Measurements from ENCODE around the gene APBA2.

DNA sequence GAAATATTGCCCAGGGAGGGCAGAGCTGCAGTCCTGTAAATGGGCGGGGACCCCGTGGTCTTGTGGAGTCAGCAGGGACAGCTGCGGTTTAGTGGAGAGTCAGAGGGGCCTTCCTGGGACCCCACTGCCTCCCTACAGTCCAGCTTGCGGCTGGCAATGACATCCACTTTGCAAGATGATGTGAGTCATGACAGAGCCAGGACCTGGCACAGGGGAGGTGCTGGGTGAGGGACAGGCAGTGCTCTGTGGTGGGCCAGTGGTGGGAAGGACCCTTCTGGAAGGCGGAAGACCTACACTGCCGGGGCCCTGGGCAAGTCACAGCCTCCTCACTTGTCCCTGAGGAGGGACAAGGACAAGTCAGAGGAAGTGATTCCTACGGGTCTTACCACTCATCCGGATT lies 17.8 kb downstream of the APBA2 start:
- TF ChIP-seq, protein P1, sequence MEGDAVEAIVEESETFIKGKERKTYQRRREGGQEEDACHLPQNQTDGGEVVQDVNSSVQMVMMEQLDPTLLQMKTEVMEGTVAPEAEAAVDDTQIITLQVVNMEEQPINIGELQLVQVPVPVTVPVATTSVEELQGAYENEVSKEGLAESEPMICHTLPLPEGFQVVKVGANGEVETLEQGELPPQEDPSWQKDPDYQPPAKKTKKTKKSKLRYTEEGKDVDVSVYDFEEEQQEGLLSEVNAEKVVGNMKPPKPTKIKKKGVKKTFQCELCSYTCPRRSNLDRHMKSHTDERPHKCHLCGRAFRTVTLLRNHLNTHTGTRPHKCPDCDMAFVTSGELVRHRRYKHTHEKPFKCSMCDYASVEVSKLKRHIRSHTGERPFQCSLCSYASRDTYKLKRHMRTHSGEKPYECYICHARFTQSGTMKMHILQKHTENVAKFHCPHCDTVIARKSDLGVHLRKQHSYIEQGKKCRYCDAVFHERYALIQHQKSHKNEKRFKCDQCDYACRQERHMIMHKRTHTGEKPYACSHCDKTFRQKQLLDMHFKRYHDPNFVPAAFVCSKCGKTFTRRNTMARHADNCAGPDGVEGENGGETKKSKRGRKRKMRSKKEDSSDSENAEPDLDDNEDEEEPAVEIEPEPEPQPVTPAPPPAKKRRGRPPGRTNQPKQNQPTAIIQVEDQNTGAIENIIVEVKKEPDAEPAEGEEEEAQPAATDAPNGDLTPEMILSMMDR (IDR thresholded peaks at IDR 0.05): no peak
- TF ChIP-seq, protein P2, sequence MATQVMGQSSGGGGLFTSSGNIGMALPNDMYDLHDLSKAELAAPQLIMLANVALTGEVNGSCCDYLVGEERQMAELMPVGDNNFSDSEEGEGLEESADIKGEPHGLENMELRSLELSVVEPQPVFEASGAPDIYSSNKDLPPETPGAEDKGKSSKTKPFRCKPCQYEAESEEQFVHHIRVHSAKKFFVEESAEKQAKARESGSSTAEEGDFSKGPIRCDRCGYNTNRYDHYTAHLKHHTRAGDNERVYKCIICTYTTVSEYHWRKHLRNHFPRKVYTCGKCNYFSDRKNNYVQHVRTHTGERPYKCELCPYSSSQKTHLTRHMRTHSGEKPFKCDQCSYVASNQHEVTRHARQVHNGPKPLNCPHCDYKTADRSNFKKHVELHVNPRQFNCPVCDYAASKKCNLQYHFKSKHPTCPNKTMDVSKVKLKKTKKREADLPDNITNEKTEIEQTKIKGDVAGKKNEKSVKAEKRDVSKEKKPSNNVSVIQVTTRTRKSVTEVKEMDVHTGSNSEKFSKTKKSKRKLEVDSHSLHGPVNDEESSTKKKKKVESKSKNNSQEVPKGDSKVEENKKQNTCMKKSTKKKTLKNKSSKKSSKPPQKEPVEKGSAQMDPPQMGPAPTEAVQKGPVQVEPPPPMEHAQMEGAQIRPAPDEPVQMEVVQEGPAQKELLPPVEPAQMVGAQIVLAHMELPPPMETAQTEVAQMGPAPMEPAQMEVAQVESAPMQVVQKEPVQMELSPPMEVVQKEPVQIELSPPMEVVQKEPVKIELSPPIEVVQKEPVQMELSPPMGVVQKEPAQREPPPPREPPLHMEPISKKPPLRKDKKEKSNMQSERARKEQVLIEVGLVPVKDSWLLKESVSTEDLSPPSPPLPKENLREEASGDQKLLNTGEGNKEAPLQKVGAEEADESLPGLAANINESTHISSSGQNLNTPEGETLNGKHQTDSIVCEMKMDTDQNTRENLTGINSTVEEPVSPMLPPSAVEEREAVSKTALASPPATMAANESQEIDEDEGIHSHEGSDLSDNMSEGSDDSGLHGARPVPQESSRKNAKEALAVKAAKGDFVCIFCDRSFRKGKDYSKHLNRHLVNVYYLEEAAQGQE (IDR thresholded peaks at IDR 0.05; ENCODE audit: insufficient read depth in 1 of 2, low read depth in 2 of 2, low read length in 1 of 2): no peak
- TF ChIP-seq TCF7L2 (IDR thresholded peaks at IDR 0.05; ENCODE audit: low read depth, low read length): no peak
- TF ChIP-seq POLR2AphosphoS5 (IDR thresholded peaks at IDR 0.05; ENCODE audit: low read depth, low read length): no peak
- TF ChIP-seq SIN3A (IDR thresholded peaks at IDR 0.05; ENCODE audit: borderline replicate concordance, insufficient read depth, low read depth, low read length): no peak
